Measurements from ENCODE around the gene SCUBE1.

Gene SCUBE1

GRCh38 chr22:43342347-43343261 lies 568 bp downstream of the SCUBE1 start:
- peaks cover 6% of the 10 kb centered on the region for H3K4me1 ChIP-seq (ENCODE audit: control insufficient read depth, insufficient read depth, low read length)
- H3K27ac ChIP-seq (ENCODE audit: low read length) = no peak overlapping the region
- H3K4me3 ChIP-seq (ENCODE audit: low read length) = peak overlapping the region; percentile 49; the same call in 1 of the 2 replicates
- H3K36me3 ChIP-seq (ENCODE audit: control insufficient read depth, insufficient read depth, low read length) = no peaks in the 10 kb centered on the region
- no peak for DNase-seq (ENCODE audit: low read depth, low spot score)
- H3K27me3 ChIP-seq (ENCODE audit: control insufficient read depth, insufficient read depth, low read length) = peaks cover 11% of the 10 kb centered on the region; the same call in 1 of the 2 replicates
- no peaks in the 10 kb centered on the region for H3K9me3 ChIP-seq (ENCODE audit: control insufficient read depth, insufficient read depth, low read length)
- WGBS (ENCODE audit: insufficient coverage, insufficient read length) = no CpG with 5 or more reads among the region's 99 CpGs

DNA sequence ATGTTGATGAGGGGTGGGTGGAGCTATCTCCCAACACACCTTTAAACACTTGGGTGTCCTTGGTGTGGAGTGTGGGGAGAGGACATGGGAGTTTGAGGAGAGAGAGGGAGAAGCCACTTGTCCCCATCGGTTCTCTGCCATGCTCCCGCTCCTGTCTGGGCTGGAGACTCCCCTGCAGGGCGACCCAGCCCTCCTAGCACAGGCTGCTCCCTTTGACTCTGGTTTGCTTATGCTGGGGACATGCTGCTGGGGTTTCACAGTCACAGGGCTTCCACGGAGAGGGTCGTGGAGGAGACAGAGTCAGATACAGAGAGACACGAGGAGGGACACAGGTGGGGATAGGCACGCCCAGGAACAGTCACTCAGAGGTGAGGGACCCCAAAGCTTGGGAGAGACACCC lies 1.6 kb downstream of the SCUBE1 start:
- no peaks in the 10 kb centered on the region for H3K36me3 ChIP-seq (ENCODE audit: control insufficient read depth, insufficient read depth, low read length)
- H3K27ac ChIP-seq (ENCODE audit: low read length) = no peak overlapping the region
- peaks cover 11% of the 10 kb centered on the region; the same call in 1 of the 2 replicates for H3K27me3 ChIP-seq (ENCODE audit: control insufficient read depth, insufficient read depth, low read length)
- WGBS (ENCODE audit: insufficient coverage, insufficient read length) = no CpG with 5 or more reads among the region's 7 CpGs
- DNase-seq (ENCODE audit: low read depth, low spot score) = no peak
- H3K4me1 ChIP-seq (ENCODE audit: control insufficient read depth, insufficient read depth, low read length) = peaks cover 6% of the 10 kb centered on the region
- H3K9me3 ChIP-seq (ENCODE audit: control insufficient read depth, insufficient read depth, low read length) = no peaks in the 10 kb centered on the region
- no peak overlapping the region for H3K4me3 ChIP-seq (ENCODE audit: low read length)

DNA sequence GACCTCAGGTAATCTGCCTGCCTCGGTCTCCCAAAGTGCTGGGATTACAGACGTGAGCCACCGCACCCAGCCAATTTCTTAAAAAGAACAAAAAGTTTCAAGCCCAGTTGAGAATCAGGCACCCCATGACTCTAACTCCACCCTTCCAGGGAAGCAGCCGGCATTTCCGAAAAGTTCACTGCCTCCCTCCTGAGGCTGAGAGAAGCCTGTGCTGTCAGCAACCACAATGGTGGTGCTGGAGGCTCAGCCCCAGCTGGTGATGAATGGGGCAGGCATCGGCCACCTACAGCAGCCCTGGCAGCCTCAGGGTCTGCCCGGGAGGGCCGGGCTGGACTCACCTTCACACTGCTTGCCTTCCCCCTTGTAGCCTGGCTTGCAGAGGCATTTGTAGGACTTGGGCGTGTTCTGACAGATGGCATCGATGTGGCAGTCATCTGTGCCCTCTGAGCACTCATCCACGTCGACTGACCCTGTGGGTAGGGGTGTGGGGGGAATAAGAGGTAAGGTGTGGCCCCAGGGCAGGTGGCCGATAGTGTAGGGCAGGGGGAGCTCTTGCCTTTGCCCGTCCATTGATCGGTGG lies 4.3 kb downstream of the SCUBE1 start:
- Histone ChIP-seq H3K27ac (ENCODE audit: low read length) (no peak overlapping the region), H3K9me3 (ENCODE audit: control insufficient read depth, insufficient read depth, low read length) (no peaks in the 10 kb centered on the region), H3K27me3 (ENCODE audit: control insufficient read depth, insufficient read depth, low read length) (peaks cover 11% of the 10 kb centered on the region; the same call in 1 of the 2 replicates), H3K4me3 (ENCODE audit: low read length) (no peak overlapping the region), H3K4me1 (ENCODE audit: control insufficient read depth, insufficient read depth, low read length) (no peaks in the 10 kb centered on the region), H3K36me3 (ENCODE audit: control insufficient read depth, insufficient read depth, low read length) (no peaks in the 10 kb centered on the region)
- WGBS (ENCODE audit: insufficient coverage, insufficient read length) = no CpG with 5 or more reads among the region's 15 CpGs
- no peak for DNase-seq (ENCODE audit: low read depth, low spot score)

GRCh38 chr22:43337946-43338345 lies 5.2 kb downstream of the SCUBE1 start:
- Histone ChIP-seq H3K27me3 (ENCODE audit: control insufficient read depth, insufficient read depth, low read length) (peaks cover 11% of the 10 kb centered on the region; the same call in 1 of the 2 replicates), H3K4me3 (ENCODE audit: low read length) (no peak overlapping the region), H3K9me3 (ENCODE audit: control insufficient read depth, insufficient read depth, low read length) (no peaks in the 10 kb centered on the region), H3K36me3 (ENCODE audit: control insufficient read depth, insufficient read depth, low read length) (no peaks in the 10 kb centered on the region), H3K27ac (ENCODE audit: low read length) (no peak overlapping the region), H3K4me1 (ENCODE audit: control insufficient read depth, insufficient read depth, low read length) (no peaks in the 10 kb centered on the region)
- DNase-seq (ENCODE audit: low read depth, low spot score) = no peak
- no CpG with 5 or more reads among the region's 3 CpGs for WGBS (ENCODE audit: insufficient coverage, insufficient read length)

- whole genome bisulfite sequencing (ENCODE audit: insufficient coverage, insufficient read length) = no CpG with 5 or more reads among the region's 11 CpGs
- no peak overlapping the region for H3K27ac ChIP-seq (ENCODE audit: low read length)
- no peaks in the 10 kb centered on the region for H3K9me3 ChIP-seq (ENCODE audit: control insufficient read depth, insufficient read depth, low read length)
- peaks cover 10% of the 10 kb centered on the region; the same call in 1 of the 2 replicates for H3K27me3 ChIP-seq (ENCODE audit: control insufficient read depth, insufficient read depth, low read length)
- no peak for DNase-seq (ENCODE audit: low read depth, low spot score)
- no peaks in the 10 kb centered on the region for H3K4me1 ChIP-seq (ENCODE audit: control insufficient read depth, insufficient read depth, low read length)
- H3K36me3 ChIP-seq (ENCODE audit: control insufficient read depth, insufficient read depth, low read length) = no peaks in the 10 kb centered on the region
- H3K4me3 ChIP-seq (ENCODE audit: low read length) = no peak overlapping the region
Measured at GRCh38 chr22:43337385-43337784, 5.8 kb downstream of the SCUBE1 start.

DNA sequence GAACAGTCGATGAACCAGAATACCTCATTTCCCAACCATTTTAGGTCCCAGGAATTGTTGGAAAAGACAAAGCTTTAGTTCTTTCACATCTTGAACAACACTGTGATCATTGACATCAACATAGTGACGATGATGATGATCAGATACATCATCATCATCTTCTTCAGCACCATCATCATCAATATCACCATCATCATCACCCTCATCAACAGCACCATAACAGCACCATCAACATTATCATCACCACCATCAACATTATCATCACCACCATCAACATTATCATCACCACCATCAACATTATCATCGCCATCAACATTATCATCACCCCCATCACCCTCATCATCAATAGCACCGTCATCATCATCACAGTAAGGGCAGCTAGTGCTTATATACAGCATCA lies 8.8 kb downstream of the SCUBE1 start:
- Histone ChIP-seq H3K27me3 (ENCODE audit: control insufficient read depth, insufficient read depth, low read length) (no peaks in the 10 kb centered on the region), H3K4me1 (ENCODE audit: control insufficient read depth, insufficient read depth, low read length) (no peaks in the 10 kb centered on the region), H3K36me3 (ENCODE audit: control insufficient read depth, insufficient read depth, low read length) (no peaks in the 10 kb centered on the region), H3K27ac (ENCODE audit: low read length) (no peak overlapping the region), H3K4me3 (ENCODE audit: low read length) (no peak overlapping the region), H3K9me3 (ENCODE audit: control insufficient read depth, insufficient read depth, low read length) (no peaks in the 10 kb centered on the region)
- no peak for DNase-seq (ENCODE audit: low read depth, low spot score)
- WGBS (ENCODE audit: insufficient coverage, insufficient read length) = 100% methylated on average over 2 of the region's 4 CpGs

DNA sequence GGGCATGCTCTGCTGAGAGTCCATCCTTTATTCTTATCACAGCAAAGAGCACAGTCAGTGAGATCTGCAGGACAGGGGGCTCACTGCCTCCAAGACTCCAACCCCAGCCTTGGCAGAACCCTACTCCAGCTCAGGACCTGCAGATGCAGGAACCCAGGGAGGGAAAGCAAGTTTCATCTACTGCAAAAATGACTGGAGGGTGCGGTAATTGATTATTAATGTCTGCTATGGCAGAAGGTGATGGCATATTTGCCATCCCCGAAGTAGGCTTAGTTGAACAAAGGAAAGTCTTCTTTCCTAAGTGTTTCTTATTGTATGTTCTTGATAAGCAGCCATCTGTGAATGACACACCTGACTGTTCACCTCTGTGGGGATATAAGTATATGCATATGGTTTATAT lies 9.2 kb downstream of the SCUBE1 start:
- H3K27me3 ChIP-seq (ENCODE audit: control insufficient read depth, insufficient read depth, low read length) = no peaks in the 10 kb centered on the region
- WGBS (ENCODE audit: insufficient coverage, insufficient read length) = no CpG with 5 or more reads among the region's 2 CpGs

GRCh38 chr22:43333156-43333555 lies 10.0 kb downstream of the SCUBE1 start:
- no CpG with 5 or more reads among the region's 5 CpGs for WGBS (ENCODE audit: insufficient coverage, insufficient read length)
- no peak for DNase-seq (ENCODE audit: low read depth, low spot score)
- Histone ChIP-seq H3K27me3 (ENCODE audit: control insufficient read depth, insufficient read depth, low read length) (no peaks in the 10 kb centered on the region), H3K27ac (ENCODE audit: low read length) (no peak overlapping the region), H3K9me3 (ENCODE audit: control insufficient read depth, insufficient read depth, low read length) (no peaks in the 10 kb centered on the region), H3K36me3 (ENCODE audit: control insufficient read depth, insufficient read depth, low read length) (no peaks in the 10 kb centered on the region), H3K4me3 (ENCODE audit: low read length) (no peak overlapping the region), H3K4me1 (ENCODE audit: control insufficient read depth, insufficient read depth, low read length) (0 out of 2 replicates have a peak, but pooled peaks cover 1% of the 10 kb centered on the region)

More for the DNA sequence above, 9.2 kb downstream of the SCUBE1 start:
- 0 out of 2 replicates have a peak, but pooled peaks cover under 1% of the 10 kb centered on the region for H3K4me1 ChIP-seq (ENCODE audit: control insufficient read depth, insufficient read depth, low read length)
- H3K36me3 ChIP-seq (ENCODE audit: control insufficient read depth, insufficient read depth, low read length) = no peaks in the 10 kb centered on the region
- no peak overlapping the region for H3K4me3 ChIP-seq (ENCODE audit: low read length)
- H3K27ac ChIP-seq (ENCODE audit: low read length) = no peak overlapping the region
- no peak for DNase-seq (ENCODE audit: low read depth, low spot score)
- H3K9me3 ChIP-seq (ENCODE audit: control insufficient read depth, insufficient read depth, low read length) = no peaks in the 10 kb centered on the region

DNA sequence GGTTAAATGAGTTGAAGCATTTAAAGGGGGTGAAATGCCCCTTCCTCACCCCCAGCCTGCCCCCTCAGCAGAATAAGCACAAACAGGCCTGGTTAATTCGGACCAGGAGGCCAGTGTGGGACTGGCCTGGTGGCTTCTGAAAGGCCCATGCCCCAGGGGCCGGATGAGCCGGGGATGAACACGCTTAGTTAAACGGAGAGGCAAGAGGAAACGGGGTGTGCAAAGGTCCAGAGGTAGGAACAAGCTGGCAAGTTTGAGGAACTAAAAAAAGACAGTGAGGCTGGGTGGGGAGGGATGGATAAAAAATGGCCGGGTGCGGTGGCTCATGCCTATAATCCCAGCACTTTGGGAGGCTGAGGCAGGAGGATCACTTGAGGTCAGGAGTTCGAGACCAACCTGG lies 11.5 kb downstream of the SCUBE1 start:
- H3K4me1 ChIP-seq (ENCODE audit: control insufficient read depth, insufficient read depth, low read length) = 0 out of 2 replicates have a peak, but pooled peaks cover 1% of the 10 kb centered on the region
- H3K36me3 ChIP-seq (ENCODE audit: control insufficient read depth, insufficient read depth, low read length) = no peaks in the 10 kb centered on the region

DNA sequence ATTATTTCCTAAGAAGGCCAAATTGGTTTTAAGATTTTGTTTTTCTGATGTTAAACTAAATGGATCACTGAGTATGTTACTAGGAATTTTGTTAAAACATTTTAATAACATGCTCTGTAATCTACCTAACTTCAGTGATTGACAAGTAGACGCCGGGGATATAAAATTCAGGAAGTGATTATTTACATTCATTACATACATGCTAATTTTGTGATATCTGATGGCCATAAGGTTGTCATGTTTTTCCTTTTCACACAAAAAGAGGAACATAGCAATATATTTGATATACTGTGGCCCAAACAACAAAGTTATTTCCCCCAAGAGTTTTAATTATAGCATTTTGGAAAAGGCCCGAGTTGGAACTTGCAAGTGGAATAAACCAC lies 12.1 kb downstream of the SCUBE1 start:
- H3K36me3 ChIP-seq (ENCODE audit: control insufficient read depth, insufficient read depth, low read length) = no peaks in the 10 kb centered on the region
- no peak overlapping the region for H3K4me3 ChIP-seq (ENCODE audit: low read length)
- no peaks in the 10 kb centered on the region for H3K27me3 ChIP-seq (ENCODE audit: control insufficient read depth, insufficient read depth, low read length)
- no peak overlapping the region for H3K27ac ChIP-seq (ENCODE audit: low read length)
- no CpG with 5 or more reads among the region's 3 CpGs for WGBS (ENCODE audit: insufficient coverage, insufficient read length)
- DNase-seq (ENCODE audit: low read depth, low spot score) = no peak
- 0 out of 2 replicates have a peak, but pooled peaks cover 1% of the 10 kb centered on the region for H3K4me1 ChIP-seq (ENCODE audit: control insufficient read depth, insufficient read depth, low read length)
- H3K9me3 ChIP-seq (ENCODE audit: control insufficient read depth, insufficient read depth, low read length) = no peaks in the 10 kb centered on the region

More for the DNA sequence above, 11.5 kb downstream of the SCUBE1 start:
- Histone ChIP-seq H3K9me3 (ENCODE audit: control insufficient read depth, insufficient read depth, low read length) (no peaks in the 10 kb centered on the region), H3K27me3 (ENCODE audit: control insufficient read depth, insufficient read depth, low read length) (no peaks in the 10 kb centered on the region), H3K27ac (ENCODE audit: low read length) (no peak overlapping the region), H3K4me3 (ENCODE audit: low read length) (no peak overlapping the region)
- DNase-seq (ENCODE audit: low read depth, low spot score) = no peak
- no CpG with 5 or more reads among the region's 9 CpGs for WGBS (ENCODE audit: insufficient coverage, insufficient read length)

Data from iPS DF 6.9 (cell line).